H1 (cell line): Measurements from ENCODE around the gene MAGI2. TPM values are rescaled to one million over a fixed set of nuclear protein-coding genes. Genes with fewer than 3 reads are reported as not detected.

Experiments
- CTCF ChIA-PET: fragments of 300-600 bp; sonication (Branson Sonifier 250); formaldehyde crosslinking; loops from one replicate; lab custom pipeline; 2021; ENCODE audit not compliant: partially characterized antibody; lab: Charles Lee
- POLR2A ChIA-PET: fragments of 300-600 bp; sonication (Branson Sonifier 250); formaldehyde crosslinking; loops from one replicate; lab custom pipeline; 2021; ENCODE audit warnings: inconsistent platforms; ENCODE audit not compliant: partially characterized antibody; lab: Charles Lee
- DNase-seq, 2 experiments: peaks; one replicate each; pipeline versions ENCODE4 v3.0.0 to v3.0.0-alpha.2; 2010 to 2022; ENCODE audit warnings: low spot score in 2 of 2, low read depth in 1 of 2, mixed read lengths in 1 of 2
- FAIRE-seq: peaks from 2 replicates; lab custom pipeline; 2011; peaks lifted over from hg19 to GRCh38; lab: Jason Lieb, UNC
- H2AFZ ChIP-seq: 2 replicates; pipeline ENCODE4 v1.8.1; 2012; ENCODE audit warnings: low read length, inconsistent platforms
- H2AK5ac ChIP-seq: 2 replicates; pipeline ENCODE4 v1.6.1; 2013; ENCODE audit warnings: low read depth, low read length
- H2BK120ac ChIP-seq: replicated peaks from 2 replicates; pipeline ENCODE3; 2013; ENCODE audit warnings: low read depth, low read length, inconsistent platforms
- H2BK12ac ChIP-seq: 2 replicates; pipeline ENCODE4 v1.6.1; 2013; ENCODE audit warnings: low read depth, low read length
- H2BK15ac ChIP-seq: 2 replicates; pipeline ENCODE4 v1.6.1; 2013; ENCODE audit warnings: low read length
- H2BK20ac ChIP-seq: 2 replicates; pipeline ENCODE4 v1.6.1; 2013; ENCODE audit warnings: low read length
- H2BK5ac ChIP-seq: 2 replicates; pipeline ENCODE4 v1.6.1; 2013; ENCODE audit warnings: low read depth, low read length
- H3K14ac ChIP-seq: 2 replicates; pipeline ENCODE4 v1.6.1; 2013; ENCODE audit warnings: inconsistent platforms; ENCODE audit not compliant: insufficient read length
- H3K18ac ChIP-seq: 2 replicates; pipeline ENCODE4 v1.6.1; 2013; ENCODE audit warnings: low read length; ENCODE audit errors: extremely low read depth
- H3K23ac ChIP-seq: 2 replicates; pipeline ENCODE4 v1.6.1; 2013; ENCODE audit warnings: inconsistent platforms; ENCODE audit not compliant: insufficient read length
- H3K23me2 ChIP-seq: 2 replicates; pipeline ENCODE4 v1.6.1; 2013; ENCODE audit warnings: low read depth, low read length
- H3K27ac ChIP-seq: 2 replicates; pipeline ENCODE4 v1.6.1; 2011; ENCODE audit warnings: low read depth, low read length, inconsistent platforms
- H3K27me3 ChIP-seq, 4 experiments: replicated peaks in 1 of 4; 1 replicate in 1 of 4; 2 replicates in 3 of 4; pipeline versions ENCODE4 v1.6.1 to v1.8.1; 2011 to 2013; ENCODE audit warnings: low read length in 3 of 4, mild to moderate bottlenecking in 3 of 4, inconsistent platforms in 2 of 4, mixed read lengths in 2 of 4, moderate library complexity in 1 of 4; ENCODE audit not compliant: control insufficient read depth in 3 of 4, insufficient read depth in 3 of 4; ENCODE audit errors: extremely low read depth in 1 of 4
- H3K36me3 ChIP-seq, 4 experiments: 2 replicates each; pipeline versions ENCODE4 v1.6.1 to v1.8.1; 2011 to 2013; ENCODE audit warnings: mild to moderate bottlenecking in 4 of 4, low read length in 3 of 4, moderate library complexity in 2 of 4, control low read depth in 1 of 4, inconsistent platforms in 1 of 4; ENCODE audit not compliant: insufficient read depth in 4 of 4, control insufficient read depth in 2 of 4
- H3K4ac ChIP-seq: replicated peaks from 2 replicates; pipeline ENCODE3; 2013; ENCODE audit warnings: low read length, low read depth, mixed read lengths, inconsistent platforms; ENCODE audit not compliant: insufficient read length
- H3K4me1 ChIP-seq, 4 experiments: replicated peaks in 1 of 4; 1 replicate in 1 of 4; 2 replicates in 3 of 4; pipeline versions ENCODE4 v1.6.1 to v1.8.1; 2011 to 2013; ENCODE audit warnings: low read length in 3 of 4, inconsistent platforms in 2 of 4, mixed read lengths in 1 of 4; ENCODE audit not compliant: insufficient read depth in 4 of 4, control insufficient read depth in 3 of 4
- H3K4me2 ChIP-seq, 2 experiments: 2 replicates each; pipeline versions ENCODE4 v1.6.1 to v1.8.1; 2011 to 2013; ENCODE audit warnings: low read depth in 2 of 2, low read length in 2 of 2, control low read depth in 1 of 2, inconsistent platforms in 1 of 2, mild to moderate bottlenecking in 1 of 2; ENCODE audit not compliant: insufficient read depth in 1 of 2
- H3K4me3 ChIP-seq, 4 experiments: fragments of 200-600, 300-600 bp in 1 of 4; sonication (generic), shearing (Covaris generic), sonication (Bioruptor Twin) in 1 of 4; 2 replicates each; pipeline versions ENCODE4 v1.5.1 to v1.8.1; 2011 to 2016; ENCODE audit warnings: low read length in 4 of 4, low read depth in 3 of 4, control low read depth in 2 of 4, inconsistent platforms in 2 of 4, mild to moderate bottlenecking in 2 of 4, mixed read lengths in 1 of 4, moderate library complexity in 1 of 4; ENCODE audit not compliant: insufficient read depth in 2 of 4; ENCODE audit errors: extremely low read depth in 1 of 4
- H3K56ac ChIP-seq: replicated peaks from 2 replicates; pipeline ENCODE3; 2013; ENCODE audit warnings: low read depth, mild to moderate bottlenecking, mixed read lengths, low read length, inconsistent platforms; ENCODE audit not compliant: insufficient read length
- H3K79me1 ChIP-seq: 2 replicates; pipeline ENCODE4 v1.6.1; 2013; ENCODE audit warnings: low read depth, low read length, control low read depth
- H3K79me2 ChIP-seq, 2 experiments: 2 replicates each; pipeline versions ENCODE4 v1.6.1 to v1.8.1; 2012 to 2013; ENCODE audit warnings: low read length in 2 of 2, mild to moderate bottlenecking in 2 of 2, inconsistent platforms in 1 of 2; ENCODE audit not compliant: insufficient read depth in 2 of 2, control insufficient read depth in 1 of 2
- H3K9ac ChIP-seq, 4 experiments: replicated peaks in 1 of 4; 1 replicate in 1 of 4; 2 replicates in 3 of 4; pipeline versions ENCODE4 v1.6.1 to v1.8.1; 2011 to 2013; ENCODE audit warnings: low read depth in 3 of 4, low read length in 3 of 4, control low read depth in 2 of 4, mild to moderate bottlenecking in 2 of 4, moderate library complexity in 2 of 4, inconsistent platforms in 1 of 4; ENCODE audit errors: extremely low read depth in 1 of 4
- H3K9me3 ChIP-seq, 2 experiments: 2 replicates each; pipeline versions ENCODE4 v1.6.1 to v1.8.1; 2012 to 2013; ENCODE audit warnings: mild to moderate bottlenecking in 2 of 2, moderate library complexity in 2 of 2, control low read depth in 1 of 2, inconsistent platforms in 1 of 2, low read depth in 1 of 2, low read length in 1 of 2, mixed read lengths in 1 of 2; ENCODE audit not compliant: insufficient read depth in 2 of 2
- H4K20me1 ChIP-seq, 2 experiments: replicated peaks in 1 of 2; 2 replicates each; pipeline versions ENCODE3 to v1.8.1; 2011 to 2013; ENCODE audit warnings: inconsistent platforms in 2 of 2, low read length in 2 of 2, mild to moderate bottlenecking in 1 of 2; ENCODE audit not compliant: insufficient read depth in 2 of 2, control insufficient read depth in 1 of 2
- H4K5ac ChIP-seq: 2 replicates; pipeline ENCODE4 v1.6.1; 2013; ENCODE audit warnings: low read length, low read depth, mixed read lengths, inconsistent platforms; ENCODE audit not compliant: insufficient read length
- H4K8ac ChIP-seq: 2 replicates; pipeline ENCODE4 v1.8.0; 2013; ENCODE audit warnings: mild to moderate bottlenecking, moderate library complexity, low read length, inconsistent platforms; ENCODE audit not compliant: insufficient read depth; ENCODE audit errors: extremely low read depth
- H4K91ac ChIP-seq: replicated peaks from 2 replicates; pipeline ENCODE3; 2013; ENCODE audit warnings: low read length, mixed read lengths, inconsistent platforms; ENCODE audit not compliant: insufficient read length
- TCF12 ChIP-seq: IDR thresholded peaks from 2 replicates; pipeline ENCODE4 v1.6.1; 2011; ENCODE audit warnings: low read depth, mild to moderate bottlenecking, low read length
- polyA plus RNA-seq, 7 experiments: library from polyadenylated mRNA; depleted of rRNA in 3 of 7; stranded (reverse) in 5 of 7; unstranded in 2 of 7; fragments of >200 nt in 5 of 7; fragments of 200-250 nt in 2 of 7; gene quantifications; 1 replicate in 5 of 7; 2 replicates in 1 of 7; 4 replicates in 1 of 7; pipeline versions ENCODE4 v1.2.1 to v1.2.3, GENCODE V29; 2011 to 2013; ENCODE audit warnings: missing spikeins in 2 of 7, mixed read lengths in 2 of 7
- total RNA-seq: library from RNA; stranded (reverse); fragmentation: NEBNext Ultra II Directional; extraction: Animal tissue kit (Norgen Biotek cat#: 25700); gene quantifications from 2 replicates; pipeline ENCODE4 v1.2.1, GENCODE V29; 2021

MAGI2 gene
- total and polyA plus RNA-seq, 2 of the 8 experiments (the other 6 are each of a cell fraction or from before 2014, with no cell fraction given) = 6.0 to 27.3 TPM

DNA sequence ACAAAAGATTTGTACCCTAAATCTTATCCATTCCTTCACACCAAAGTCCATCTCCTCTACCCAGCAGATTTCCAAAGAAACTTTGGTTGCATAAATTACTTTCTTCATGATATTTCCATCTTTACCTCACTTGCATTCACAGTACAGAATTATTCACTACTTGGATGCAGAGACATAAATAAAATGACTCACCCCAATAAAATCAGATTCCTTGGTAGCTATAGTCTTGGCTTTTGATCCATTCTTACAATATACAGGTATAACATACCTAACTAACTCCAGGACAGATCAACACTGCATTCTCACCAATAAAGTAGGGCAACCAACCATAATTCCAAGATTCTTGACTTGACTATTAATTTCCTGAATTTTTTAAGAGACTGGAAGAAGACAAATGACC lies 815.1 kb downstream of the MAGI2 start:
- Histone ChIP-seq H3K79me2 (peaks cover 0 to 23% of the 10 kb centered on the region in 2 experiments; a peak in 2 of 4 replicates), H2BK120ac (no peak overlapping the region), H3K56ac (no peak overlapping the region), H2BK15ac (no peak overlapping the region), H3K14ac (no peak overlapping the region), H2AFZ (no peak overlapping the region), H4K8ac (no peak overlapping the region), H3K4me3 (no peak overlapping the region), H3K4me1 (peaks cover 0 to 4% (median 0%) of the 10 kb centered on the region in 4 experiments; a peak in 1 of 7 replicates), H3K36me3 (no peaks in the 10 kb centered on the region), H3K27me3 (no peaks in the 10 kb centered on the region), H3K79me1 (no peaks in the 10 kb centered on the region), H3K4ac (no peak overlapping the region), H3K23ac (no peak overlapping the region), H4K5ac (no peak overlapping the region), H2AK5ac (no peak overlapping the region), H2BK20ac (no peak overlapping the region), H4K91ac (no peak overlapping the region), H3K9ac (no peak overlapping the region), H2BK5ac (no peak overlapping the region), H3K9me3 (no peaks in the 10 kb centered on the region), H3K27ac (no peak overlapping the region), H2BK12ac (no peak overlapping the region), H3K23me2 (no peaks in the 10 kb centered on the region), H3K4me2 (no peak overlapping the region), H4K20me1 (no peaks in the 10 kb centered on the region), H3K18ac (no peak overlapping the region)
- DNase-seq = no peak
- CTCF ChIA-PET = interaction anchor here (1.1 kb wide), 1 partner anchor 31 kb away, joined by 4 read pairs; no protein-coding TSS in a partner anchor
- no peak for TF ChIP-seq TCF12
- no peak for FAIRE-seq
- POLR2A ChIA-PET = no interaction called here
